ENCODE measurements around the gene TBC1D1. TPM values are rescaled to one million over a fixed set of nuclear protein-coding genes. Genes with fewer than 3 reads are reported as not detected.

TBC1D1 gene
- polyA plus RNA-seq, 3 donors: 23.3 to 70.0 (median 31.5) TPM

DNA sequence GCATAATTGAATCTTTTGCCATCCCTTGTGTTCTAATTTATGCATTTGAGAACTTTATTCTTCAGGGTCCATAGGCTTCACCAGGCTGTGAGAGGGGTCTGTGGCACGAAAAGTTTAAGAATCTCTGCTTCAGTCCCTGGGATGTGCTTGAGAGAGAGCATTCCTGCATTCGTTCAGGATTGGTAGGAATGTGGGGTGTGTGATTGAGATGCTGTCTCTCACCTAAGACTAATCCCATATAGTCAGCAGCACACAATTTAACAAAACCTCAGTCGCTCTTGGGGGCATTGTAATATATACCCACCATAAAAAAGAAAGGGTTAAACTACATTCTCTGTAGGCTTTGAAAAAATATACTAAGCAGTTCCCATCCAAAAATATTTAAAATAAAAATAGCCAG is 111.0 kb downstream of the TBC1D1 start:
- Histone ChIP-seq H3K79me2 (ENCODE audit: insufficient read depth, low read length) (peaks cover 100% of the 10 kb centered on the region), H3K4me1 (ENCODE audit: control insufficient read depth in 1 of 2, insufficient read depth in 2 of 2, low read length in 2 of 2) (no peaks in the 10 kb centered on the region), H3K27ac (ENCODE audit: low read depth in 1 of 2, low read length in 2 of 2) (no peak overlapping the region), H2AFZ (ENCODE audit: insufficient read depth, low read depth, low read length, poor library complexity, severe bottlenecking) (no peak overlapping the region), H3K9ac (ENCODE audit: insufficient read depth, low read length, poor library complexity, severe bottlenecking) (no peak overlapping the region), H3K36me3 (replicated peaks in 1 of 2; ENCODE audit: control insufficient read depth in 1 of 2, insufficient read depth in 2 of 2, low read length in 2 of 2) (peaks cover 4 to 22% of the 10 kb centered on the region in 2 donors), H3K9me3 (replicated peaks in 1 of 2; ENCODE audit: control insufficient read depth in 1 of 2, insufficient read depth in 1 of 2, low read length in 2 of 2) (no peaks in the 10 kb centered on the region), H3K27me3 (ENCODE audit: control insufficient read depth in 2 of 2, insufficient read depth in 2 of 2, low read length in 2 of 2) (no peaks in the 10 kb centered on the region), H3K4me3 (replicated peaks in 1 of 3; ENCODE audit: low read depth in 2 of 3, low read length in 3 of 3) (no peak overlapping the region), H3K4me2 (replicated peaks; ENCODE audit: extremely low read depth, low read length, poor library complexity, severe bottlenecking) (no peak overlapping the region), H4K20me1 (ENCODE audit: insufficient read depth, low read length) (peaks cover 91% of the 10 kb centered on the region)
- Mint-ChIP-seq H3K27me3 (ENCODE audit: low read depth in 3 of 3) (no peaks in the 10 kb centered on the region), H3K4me3 (no peak overlapping the region), H3K36me3 (peaks cover 12 to 21% of the 10 kb centered on the region in 2 donors), H3K27ac (peak overlapping the region in 1 of 7 donors; percentile 37), H3K9me3 (no peaks in the 10 kb centered on the region), H3K4me1 (peaks cover 25% of the 10 kb centered on the region)
- no CpG with 5 or more reads among the region's 3 CpGs for WGBS (ENCODE audit: insufficient coverage)
- DNase-seq: no peak
- intact Hi-C loops (cut with micrococcal nuclease): no loop called here
- TF ChIP-seq, protein P1, sequence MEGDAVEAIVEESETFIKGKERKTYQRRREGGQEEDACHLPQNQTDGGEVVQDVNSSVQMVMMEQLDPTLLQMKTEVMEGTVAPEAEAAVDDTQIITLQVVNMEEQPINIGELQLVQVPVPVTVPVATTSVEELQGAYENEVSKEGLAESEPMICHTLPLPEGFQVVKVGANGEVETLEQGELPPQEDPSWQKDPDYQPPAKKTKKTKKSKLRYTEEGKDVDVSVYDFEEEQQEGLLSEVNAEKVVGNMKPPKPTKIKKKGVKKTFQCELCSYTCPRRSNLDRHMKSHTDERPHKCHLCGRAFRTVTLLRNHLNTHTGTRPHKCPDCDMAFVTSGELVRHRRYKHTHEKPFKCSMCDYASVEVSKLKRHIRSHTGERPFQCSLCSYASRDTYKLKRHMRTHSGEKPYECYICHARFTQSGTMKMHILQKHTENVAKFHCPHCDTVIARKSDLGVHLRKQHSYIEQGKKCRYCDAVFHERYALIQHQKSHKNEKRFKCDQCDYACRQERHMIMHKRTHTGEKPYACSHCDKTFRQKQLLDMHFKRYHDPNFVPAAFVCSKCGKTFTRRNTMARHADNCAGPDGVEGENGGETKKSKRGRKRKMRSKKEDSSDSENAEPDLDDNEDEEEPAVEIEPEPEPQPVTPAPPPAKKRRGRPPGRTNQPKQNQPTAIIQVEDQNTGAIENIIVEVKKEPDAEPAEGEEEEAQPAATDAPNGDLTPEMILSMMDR (IDR thresholded peaks at IDR 0.05): no peak

DNA sequence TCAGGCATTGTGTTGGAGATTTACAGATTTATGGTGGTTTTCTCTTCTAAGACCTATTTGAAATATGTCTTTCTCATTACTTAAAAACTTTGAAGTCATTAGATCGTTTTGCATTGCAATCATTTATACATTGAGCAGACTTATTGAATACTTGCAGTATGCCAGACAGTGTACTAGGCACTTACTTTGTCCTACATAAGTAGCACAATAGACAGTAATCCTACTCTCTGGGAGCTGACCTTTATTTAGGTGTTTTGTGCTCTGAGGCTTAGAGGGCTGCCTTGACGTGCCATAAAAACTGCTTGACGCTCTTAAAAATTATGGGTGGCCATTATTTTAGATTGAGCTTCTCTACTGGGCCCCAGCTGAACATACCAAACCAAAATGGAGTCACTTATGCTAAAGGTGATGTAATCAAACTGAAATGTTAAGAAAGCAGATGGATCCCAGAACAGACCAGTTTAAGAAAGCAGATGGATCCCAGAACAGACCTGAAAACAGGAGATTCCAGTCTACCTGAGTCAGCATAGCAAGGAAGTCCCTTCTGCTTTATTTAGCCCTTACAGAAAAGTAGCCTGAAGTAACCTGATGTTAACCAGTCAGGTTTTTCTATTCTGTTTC is 111.7 kb downstream of the TBC1D1 start:
- Histone ChIP-seq H2AFZ (ENCODE audit: insufficient read depth, low read depth, low read length, poor library complexity, severe bottlenecking) (no peak overlapping the region), H3K36me3 (replicated peaks in 1 of 2; ENCODE audit: control insufficient read depth in 1 of 2, insufficient read depth in 2 of 2, low read length in 2 of 2) (peaks cover 4 to 22% of the 10 kb centered on the region in 2 donors), H3K79me2 (ENCODE audit: insufficient read depth, low read length) (peaks cover 100% of the 10 kb centered on the region), H3K27me3 (ENCODE audit: control insufficient read depth in 2 of 2, insufficient read depth in 2 of 2, low read length in 2 of 2) (no peaks in the 10 kb centered on the region), H3K27ac (ENCODE audit: low read depth in 1 of 2, low read length in 2 of 2) (no peak overlapping the region), H3K4me2 (replicated peaks; ENCODE audit: extremely low read depth, low read length, poor library complexity, severe bottlenecking) (no peak overlapping the region), H4K20me1 (ENCODE audit: insufficient read depth, low read length) (peaks cover 93% of the 10 kb centered on the region), H3K4me3 (replicated peaks in 1 of 3; ENCODE audit: low read depth in 2 of 3, low read length in 3 of 3) (no peak overlapping the region), H3K9me3 (replicated peaks in 1 of 2; ENCODE audit: control insufficient read depth in 1 of 2, insufficient read depth in 1 of 2, low read length in 2 of 2) (no peaks in the 10 kb centered on the region), H3K9ac (ENCODE audit: insufficient read depth, low read length, poor library complexity, severe bottlenecking) (no peak overlapping the region), H3K4me1 (ENCODE audit: control insufficient read depth in 1 of 2, insufficient read depth in 2 of 2, low read length in 2 of 2) (no peaks in the 10 kb centered on the region)
- WGBS (ENCODE audit: insufficient coverage): 100% methylated on average over 2 of the region's 3 CpGs
- Mint-ChIP-seq H3K27me3 (ENCODE audit: low read depth in 3 of 3) (no peaks in the 10 kb centered on the region), H3K27ac (peak overlapping the region in 1 of 7 donors; percentile 55), H3K36me3 (peaks cover 12 to 23% of the 10 kb centered on the region in 2 donors), H3K4me3 (no peak overlapping the region), H3K9me3 (no peaks in the 10 kb centered on the region), H3K4me1 (peaks cover 27% of the 10 kb centered on the region)
- no peak for DNase-seq
- intact Hi-C loops (cut with micrococcal nuclease): no loop called here
- TF ChIP-seq, protein P1 (IDR thresholded peaks at IDR 0.05): no peak

Measured in CD14-positive monocyte (primary cell).